ENCODE results near the gene CELF5. TPM values are rescaled to one million over a fixed set of nuclear protein-coding genes. Genes with fewer than 3 reads are reported as not detected.
A peak's percentile ranks its signal among the peaks of the same experiment; 100 is the strongest.
"Not testable (repeated sequence)": the region's sequence is repeated elsewhere in the genome, so short reads cannot be mapped to it uniquely, and the experiment has no call there.

CELF5 gene
- total RNA-seq, 2 experiments from 2014 or later: 0.06 to 0.20 TPM

GRCh38 chr19:3290858-3291257 is 66.4 kb downstream of the CELF5 start:
- H3K36me3 Mint-ChIP-seq (ENCODE audit: low read depth); DNase-seq; H3K9me3 Mint-ChIP-seq; POLR2A ChIA-PET; H3K4me1 Mint-ChIP-seq; H3K27ac Mint-ChIP-seq; H3K4me3 Mint-ChIP-seq: not testable (repeated sequence)
- H3K27me3 Mint-ChIP-seq: peaks cover 16% of the 10 kb centered on the region
- CTCF ChIA-PET: interaction anchor here (0.6 kb wide), 2 partner anchors 18 to 44 kb away, joined by 3 to 4 read pairs; no protein-coding TSS in a partner anchor

- no peak for DNase-seq
- CTCF ChIA-PET: interaction anchor here (1.5 to 2.0 kb wide), 2 partner anchors 13 to 138 kb away, joined by 3 to 9 read pairs; no protein-coding TSS in a partner anchor
- POLR2A ChIA-PET: no interaction called here
- H3K36me3 Mint-ChIP-seq (ENCODE audit: low read depth): no peaks in the 10 kb centered on the region
- H3K27me3 Mint-ChIP-seq: peaks cover 13% of the 10 kb centered on the region
- no peaks in the 10 kb centered on the region for H3K4me1 Mint-ChIP-seq
- no peak overlapping the region for H3K27ac Mint-ChIP-seq
- H3K4me3 Mint-ChIP-seq: no peak overlapping the region
- no peaks in the 10 kb centered on the region for H3K9me3 Mint-ChIP-seq
Observed at GRCh38 chr19:3291644-3292043, 67.2 kb downstream of the CELF5 start.

GRCh38 chr19:3292958-3293529 is 68.6 kb downstream of the CELF5 start:
- Mint-ChIP-seq H3K27ac (no peak overlapping the region), H3K36me3 (ENCODE audit: low read depth) (no peaks in the 10 kb centered on the region), H3K4me1 (no peaks in the 10 kb centered on the region), H3K27me3 (peaks cover 8% of the 10 kb centered on the region), H3K4me3 (no peak overlapping the region), H3K9me3 (no peaks in the 10 kb centered on the region)
- DNase-seq: no peak
- POLR2A ChIA-PET: no interaction called here
- CTCF ChIA-PET: interaction anchor here (1.5 to 2.0 kb wide), 3 partner anchors 10 to 136 kb away, joined by 3 to 9 read pairs (median 4); no protein-coding TSS in a partner anchor

- no peaks in the 10 kb centered on the region for H3K4me1 Mint-ChIP-seq
- peaks cover 5% of the 10 kb centered on the region for H3K27me3 Mint-ChIP-seq
Observed at GRCh38 chr19:3293560-3293959, 69.1 kb downstream of the CELF5 start.

GRCh38 chr19:3294080-3294850 is 69.8 kb downstream of the CELF5 start:
- ChIA-PET CTCF (interaction anchor here (0.7 kb wide), 1 partner anchor 601 kb away, joined by 3 read pairs; no protein-coding TSS in a partner anchor), POLR2A (no interaction called here)
- Mint-ChIP-seq H3K36me3 (ENCODE audit: low read depth) (no peaks in the 10 kb centered on the region), H3K9me3 (peaks cover under 1% of the 10 kb centered on the region), H3K4me3 (no peak overlapping the region), H3K27ac (no peak overlapping the region), H3K27me3 (peaks cover 4% of the 10 kb centered on the region), H3K4me1 (no peaks in the 10 kb centered on the region)
- no peak for DNase-seq

More at GRCh38 chr19:3293560-3293959, 69.1 kb downstream of the CELF5 start:
- Mint-ChIP-seq H3K9me3 (no peaks in the 10 kb centered on the region), H3K4me3 (no peak overlapping the region), H3K27ac (no peak overlapping the region), H3K36me3 (ENCODE audit: low read depth) (no peaks in the 10 kb centered on the region)
- no peak for DNase-seq
- POLR2A ChIA-PET: no interaction called here
- CTCF ChIA-PET: interaction anchor here (1.5 to 2.0 kb wide), 2 partner anchors 9 to 12 kb away, joined by 4 to 9 read pairs; no protein-coding TSS in a partner anchor

- Mint-ChIP-seq H3K4me3 (no peak overlapping the region), H3K36me3 (ENCODE audit: low read depth) (no peaks in the 10 kb centered on the region), H3K27me3 (peaks cover 3% of the 10 kb centered on the region), H3K4me1 (no peaks in the 10 kb centered on the region), H3K27ac (no peak overlapping the region), H3K9me3 (peaks cover 2% of the 10 kb centered on the region)
- ChIA-PET CTCF (no interaction called here), POLR2A (no interaction called here)
- no peak for DNase-seq
Observed at GRCh38 chr19:3295581-3295980, 71.1 kb downstream of the CELF5 start.

- no peak overlapping the region for H3K4me3 Mint-ChIP-seq
- no peaks in the 10 kb centered on the region for H3K4me1 Mint-ChIP-seq
- H3K27me3 Mint-ChIP-seq: peaks cover 3% of the 10 kb centered on the region
- ChIA-PET POLR2A (no interaction called here), CTCF (no interaction called here)
- peaks cover 2% of the 10 kb centered on the region for H3K9me3 Mint-ChIP-seq
- no peaks in the 10 kb centered on the region for H3K36me3 Mint-ChIP-seq (ENCODE audit: low read depth)
- no peak for DNase-seq
- H3K27ac Mint-ChIP-seq: no peak overlapping the region
Observed at GRCh38 chr19:3296034-3296433, 71.6 kb downstream of the CELF5 start.

- no peak overlapping the region for H3K27ac Mint-ChIP-seq
- H3K4me3 Mint-ChIP-seq: no peak overlapping the region
- CTCF ChIA-PET: no interaction called here
- peaks cover 2% of the 10 kb centered on the region for H3K9me3 Mint-ChIP-seq
- peaks cover 3% of the 10 kb centered on the region for H3K27me3 Mint-ChIP-seq
- no peak for DNase-seq
- POLR2A ChIA-PET: no interaction called here
- no peaks in the 10 kb centered on the region for H3K36me3 Mint-ChIP-seq (ENCODE audit: low read depth)
- H3K4me1 Mint-ChIP-seq: no peaks in the 10 kb centered on the region
Observed at GRCh38 chr19:3296446-3296845, 72.0 kb downstream of the CELF5 start.

GRCh38 chr19:3298853-3299449 is 74.5 kb downstream of the CELF5 start:
- Mint-ChIP-seq H3K27me3 (peaks cover 3% of the 10 kb centered on the region), H3K27ac (no peak overlapping the region), H3K4me3 (no peak overlapping the region)

GRCh38 chr19:3300566-3300965 is 76.1 kb downstream of the CELF5 start:
- H3K9me3 Mint-ChIP-seq; H3K27ac Mint-ChIP-seq; H3K4me3 Mint-ChIP-seq; POLR2A ChIA-PET; H3K4me1 Mint-ChIP-seq; H3K36me3 Mint-ChIP-seq (ENCODE audit: low read depth); DNase-seq; H3K27me3 Mint-ChIP-seq: not testable (repeated sequence)
- CTCF ChIA-PET: interaction anchor here (0.6 to 0.9 kb wide), 3 partner anchors 130 to 587 kb away, joined by 3 to 4 read pairs (median 3); no protein-coding TSS in a partner anchor

More at GRCh38 chr19:3298853-3299449, 74.5 kb downstream of the CELF5 start:
- ChIA-PET POLR2A (no interaction called here), CTCF (no interaction called here)
- Mint-ChIP-seq H3K36me3 (ENCODE audit: low read depth) (no peaks in the 10 kb centered on the region), H3K9me3 (peaks cover 7% of the 10 kb centered on the region), H3K4me1 (no peaks in the 10 kb centered on the region)
- DNase-seq: no peak

- DNase-seq: no peak
- Mint-ChIP-seq H3K36me3 (ENCODE audit: low read depth) (no peaks in the 10 kb centered on the region), H3K27me3 (peaks cover 3% of the 10 kb centered on the region), H3K4me3 (no peak overlapping the region), H3K9me3 (peaks cover 7% of the 10 kb centered on the region), H3K4me1 (peaks cover 4% of the 10 kb centered on the region), H3K27ac (no peak overlapping the region)
- CTCF ChIA-PET: interaction anchor here (0.8 to 1.4 kb wide), 2 partner anchors 10 to 14 kb away, joined by 3 to 4 read pairs; no protein-coding TSS in a partner anchor
- POLR2A ChIA-PET: no interaction called here
Observed at GRCh38 chr19:3302755-3303154, 78.3 kb downstream of the CELF5 start.

GRCh38 chr19:3304871-3305423 is 80.5 kb downstream of the CELF5 start:
- H3K4me1 Mint-ChIP-seq: peaks cover 4% of the 10 kb centered on the region
- H3K36me3 Mint-ChIP-seq (ENCODE audit: low read depth): no peaks in the 10 kb centered on the region
- ChIA-PET CTCF (interaction anchor here (0.6 to 1.7 kb wide), 16 partner anchors 12 to 405 kb away, joined by 3 to 9 read pairs (median 3); no protein-coding TSS in a partner anchor), POLR2A (no interaction called here)
- peak; percentile 81 for DNase-seq
- H3K9me3 Mint-ChIP-seq: peaks cover 7% of the 10 kb centered on the region
- peaks cover 6% of the 10 kb centered on the region for H3K27me3 Mint-ChIP-seq
- no peak overlapping the region for H3K4me3 Mint-ChIP-seq
- H3K27ac Mint-ChIP-seq: peak overlapping the region; percentile 25

- Mint-ChIP-seq H3K36me3 (ENCODE audit: low read depth) (no peaks in the 10 kb centered on the region), H3K9me3 (peaks cover 2% of the 10 kb centered on the region), H3K4me3 (no peak overlapping the region), H3K27me3 (peaks cover 16% of the 10 kb centered on the region), H3K4me1 (peaks cover 4% of the 10 kb centered on the region), H3K27ac (no peak overlapping the region)
- ChIA-PET CTCF (no interaction called here), POLR2A (no interaction called here)
- no peak for DNase-seq
Observed at GRCh38 chr19:3309724-3310123, 85.3 kb downstream of the CELF5 start.

Measured in activated CD4-positive, alpha-beta T cell treated with anti-CD3 and anti-CD28 coated beads, Interleukin-2, amount 10 ng/mL, durations not matched to agents 7 days and 5 days (primary cell).